ENCODE measurements around the gene DDX24. TPM values are rescaled to one million over a fixed set of nuclear protein-coding genes. Genes with fewer than 3 reads are reported as not detected.
A peak's percentile ranks its signal among the peaks of the same experiment; 100 is the strongest.

Gene DDX24
- total and polyA plus RNA-seq, 9 of the 15 experiments (the other 6 are each of a cell fraction or from before 2014, with no cell fraction given) = 82.4 to 175 (median 122) TPM

GRCh38 chr14:94109915-94110250 lies 28.9 kb upstream of the DDX24 start:
- CTCF ChIA-PET (ENCODE audit: low intra/inter-chr PET ratio) = no interaction called here
- H3K4me1 ChIP-seq (replicated peaks in 1 of 2; ENCODE audit: control insufficient read depth in 2 of 2, insufficient read depth in 2 of 2, low read length in 2 of 2) = peaks cover 8 to 16% of the 10 kb centered on the region in 2 experiments; a peak in 4 of 5 replicates
- no peaks in the 10 kb centered on the region for H4K20me1 ChIP-seq (replicated peaks; ENCODE audit: control insufficient read depth, insufficient read depth, low read length)
- H2AFZ ChIP-seq (ENCODE audit: low read depth, low read length) = peak overlapping the region; percentile 67; the same call in 1 of the 2 replicates
- ATAC-seq = peak; percentile 41
- POLR2A ChIA-PET = interaction anchor here (0.6 to 1.5 kb wide), 2 partner anchors 9 to 27 kb away, joined by 3 to 7 read pairs; no protein-coding TSS in a partner anchor
- FAIRE-seq = no peak
- intact Hi-C loops (cut with micrococcal nuclease) = no loop called here
- H3K36me3 ChIP-seq (ENCODE audit: control insufficient read depth, insufficient read depth, low read length) = no peaks in the 10 kb centered on the region
- peaks cover 0 to 5% of the 10 kb centered on the region in 2 experiments; a peak in 1 of 5 replicates for H3K27me3 ChIP-seq (ENCODE audit: control insufficient read depth in 2 of 2, insufficient read depth in 2 of 2, low read length in 2 of 2)
- peak overlapping the region; percentile 16; the same call in 1 of the 2 replicates for H3K4me2 ChIP-seq (ENCODE audit: insufficient read depth, low read length)
- TF ChIP-seq, protein P1, sequence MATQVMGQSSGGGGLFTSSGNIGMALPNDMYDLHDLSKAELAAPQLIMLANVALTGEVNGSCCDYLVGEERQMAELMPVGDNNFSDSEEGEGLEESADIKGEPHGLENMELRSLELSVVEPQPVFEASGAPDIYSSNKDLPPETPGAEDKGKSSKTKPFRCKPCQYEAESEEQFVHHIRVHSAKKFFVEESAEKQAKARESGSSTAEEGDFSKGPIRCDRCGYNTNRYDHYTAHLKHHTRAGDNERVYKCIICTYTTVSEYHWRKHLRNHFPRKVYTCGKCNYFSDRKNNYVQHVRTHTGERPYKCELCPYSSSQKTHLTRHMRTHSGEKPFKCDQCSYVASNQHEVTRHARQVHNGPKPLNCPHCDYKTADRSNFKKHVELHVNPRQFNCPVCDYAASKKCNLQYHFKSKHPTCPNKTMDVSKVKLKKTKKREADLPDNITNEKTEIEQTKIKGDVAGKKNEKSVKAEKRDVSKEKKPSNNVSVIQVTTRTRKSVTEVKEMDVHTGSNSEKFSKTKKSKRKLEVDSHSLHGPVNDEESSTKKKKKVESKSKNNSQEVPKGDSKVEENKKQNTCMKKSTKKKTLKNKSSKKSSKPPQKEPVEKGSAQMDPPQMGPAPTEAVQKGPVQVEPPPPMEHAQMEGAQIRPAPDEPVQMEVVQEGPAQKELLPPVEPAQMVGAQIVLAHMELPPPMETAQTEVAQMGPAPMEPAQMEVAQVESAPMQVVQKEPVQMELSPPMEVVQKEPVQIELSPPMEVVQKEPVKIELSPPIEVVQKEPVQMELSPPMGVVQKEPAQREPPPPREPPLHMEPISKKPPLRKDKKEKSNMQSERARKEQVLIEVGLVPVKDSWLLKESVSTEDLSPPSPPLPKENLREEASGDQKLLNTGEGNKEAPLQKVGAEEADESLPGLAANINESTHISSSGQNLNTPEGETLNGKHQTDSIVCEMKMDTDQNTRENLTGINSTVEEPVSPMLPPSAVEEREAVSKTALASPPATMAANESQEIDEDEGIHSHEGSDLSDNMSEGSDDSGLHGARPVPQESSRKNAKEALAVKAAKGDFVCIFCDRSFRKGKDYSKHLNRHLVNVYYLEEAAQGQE (IDR thresholded peaks at IDR 0.05; ENCODE audit: borderline replicate concordance) = no peak
- TF ChIP-seq, protein P1 (CRISPR knock-in tag; IDR thresholded peaks at IDR 0.05; ENCODE audit: low read depth) = no peak
- TF ChIP-seq ZNF644 (tag; IDR thresholded peaks at IDR 0.05; ENCODE audit: low read depth) = 0 out of 2 replicates have a peak, but pooled peaks have one; percentile 56
- no peak for DNase-seq (ENCODE audit: extremely low read depth in 1 of 4, low spot score in 3 of 4)
- H3K79me2 ChIP-seq (ENCODE audit: control insufficient read depth, insufficient read depth, low read length) = no peaks in the 10 kb centered on the region
- H3K9me3 ChIP-seq (replicated peaks; ENCODE audit: control insufficient read depth, insufficient read depth, low read depth, low read length) = no peaks in the 10 kb centered on the region
- in situ Hi-C loops (cut with MboI) = no loop called here
- H3K4me3 ChIP-seq = no peak overlapping the region
- H3K9me1 ChIP-seq (ENCODE audit: control insufficient read depth, insufficient read depth, low read length) = peaks cover 3% of the 10 kb centered on the region
- no TSS peak for BruUV-seq (replicated peaks)
- H3K27ac ChIP-seq (ENCODE audit: extremely low read depth, low read depth, low read length) = no peak overlapping the region
- 76% methylated on average over 2 of the region's 2 CpGs for WGBS (ENCODE audit: insufficient coverage, low coverage, missing lambda C conversion rate)
- H3K9ac ChIP-seq (ENCODE audit: insufficient read depth in 1 of 2, low read depth in 2 of 2, low read length in 2 of 2) = peak overlapping the region in 1 of 2 experiments; percentile 83; a peak in 1 of 4 replicates
